Transverse colon (tissue), 4 donors: ENCODE data around the gene DEFB114.

Source experiments
- EP300 ChIP-seq: sonication (generic); formaldehyde crosslinking; IDR thresholded peaks from one replicate; pipeline ENCODE4 v1.6.1; 2017; ENCODE audit warnings: antibody characterized with exemption, low read depth
- POLR2AphosphoS5 ChIP-seq, 3 donors: sonication (generic); formaldehyde crosslinking; IDR thresholded peaks; one replicate each; pipeline ENCODE4 v1.6.1; 2016; ENCODE audit warnings: antibody characterized with exemption in 3 of 3
- TF ChIP-seq, protein P1 (sequence below), 5 experiments: fragments of 200-600 bp in 3 of 5; fragments of 450-650 bp in 2 of 5; sonication (generic) in 3 of 5; IDR thresholded peaks; 1 replicate in 2 of 5; 2 replicates in 3 of 5; pipeline ENCODE4 v1.5.1; 2016 to 2017; ENCODE audit warnings: antibody characterized with exemption in 5 of 5, inconsistent platforms in 3 of 5, mild to moderate bottlenecking in 2 of 5, moderate library complexity in 1 of 5

DNA sequence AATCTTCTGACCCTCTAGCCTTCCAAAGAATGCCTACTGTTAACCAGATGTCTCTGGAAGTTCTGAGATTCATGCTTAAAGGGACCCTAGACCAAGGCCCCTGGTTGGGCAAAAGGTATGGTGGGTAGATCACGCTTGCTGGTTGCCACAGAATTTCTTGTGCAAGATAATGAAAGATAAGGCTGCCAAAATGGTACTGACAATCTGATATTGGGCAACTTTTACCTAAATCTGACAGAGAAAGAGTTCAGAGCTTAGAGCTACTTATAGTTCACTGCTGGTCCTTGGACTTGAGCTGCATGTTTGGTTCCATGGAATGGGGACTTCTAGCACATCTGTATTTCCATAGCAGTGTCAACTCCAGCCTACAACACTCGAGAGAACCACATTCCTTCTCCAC lies 12.0 kb downstream of the DEFB114 start:
- no peak for TF ChIP-seq EP300
- TF ChIP-seq, protein P1, sequence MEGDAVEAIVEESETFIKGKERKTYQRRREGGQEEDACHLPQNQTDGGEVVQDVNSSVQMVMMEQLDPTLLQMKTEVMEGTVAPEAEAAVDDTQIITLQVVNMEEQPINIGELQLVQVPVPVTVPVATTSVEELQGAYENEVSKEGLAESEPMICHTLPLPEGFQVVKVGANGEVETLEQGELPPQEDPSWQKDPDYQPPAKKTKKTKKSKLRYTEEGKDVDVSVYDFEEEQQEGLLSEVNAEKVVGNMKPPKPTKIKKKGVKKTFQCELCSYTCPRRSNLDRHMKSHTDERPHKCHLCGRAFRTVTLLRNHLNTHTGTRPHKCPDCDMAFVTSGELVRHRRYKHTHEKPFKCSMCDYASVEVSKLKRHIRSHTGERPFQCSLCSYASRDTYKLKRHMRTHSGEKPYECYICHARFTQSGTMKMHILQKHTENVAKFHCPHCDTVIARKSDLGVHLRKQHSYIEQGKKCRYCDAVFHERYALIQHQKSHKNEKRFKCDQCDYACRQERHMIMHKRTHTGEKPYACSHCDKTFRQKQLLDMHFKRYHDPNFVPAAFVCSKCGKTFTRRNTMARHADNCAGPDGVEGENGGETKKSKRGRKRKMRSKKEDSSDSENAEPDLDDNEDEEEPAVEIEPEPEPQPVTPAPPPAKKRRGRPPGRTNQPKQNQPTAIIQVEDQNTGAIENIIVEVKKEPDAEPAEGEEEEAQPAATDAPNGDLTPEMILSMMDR (IDR thresholded peaks at IDR 0.05), result no peak
- no peak for TF ChIP-seq POLR2AphosphoS5 (IDR thresholded peaks at IDR 0.05)
